GM23248 (cell line): ENCODE measurements around the gene PTGS1.

Experiments
- EZH2 ChIP-seq: fragments of 200-600 bp; sonication (generic); IDR thresholded peaks from 2 replicates; pipeline ENCODE4 v1.6.1; 2018; ENCODE audit warnings: antibody characterized with exemption, mild to moderate bottlenecking; ENCODE audit not compliant: insufficient read depth, poor library complexity, severe bottlenecking
- EZH2phosphoT487 ChIP-seq: fragments of 200-600 bp; sonication (generic); IDR thresholded peaks from 2 replicates; pipeline ENCODE4 v1.6.1; 2018; ENCODE audit warnings: antibody characterized with exemption, moderate library complexity, mild to moderate bottlenecking, low read depth; ENCODE audit not compliant: insufficient read depth

- TF ChIP-seq EZH2 (no peak), EZH2phosphoT487 (no peak)
These were observed 31.2 kb upstream of the PTGS1 start for GRCh38 chr9:122339579-122339978.
